ENCODE data around the gene NT5DC3. TPM values are rescaled to one million over a fixed set of nuclear protein-coding genes. Genes with fewer than 3 reads are reported as not detected.

NT5DC3 gene
- total and polyA plus RNA-seq, 9 of the 15 experiments (the other 6 are each of a cell fraction or from before 2014, with no cell fraction given) = 6.3 to 33.5 (median 24.5) TPM

- TF ChIP-seq ARID4B (CRISPR knock-in tag; IDR thresholded peaks at IDR 0.05) (no peak), ATF4 (CRISPR knock-in tag; IDR thresholded peaks at IDR 0.05) (no peak), MYC (IDR thresholded peaks at IDR 0.05; ENCODE audit: low read depth, low read length) (no peak), MYC (CRISPR knock-in tag; IDR thresholded peaks at IDR 0.05; ENCODE audit: borderline replicate concordance, low read depth) (no peak), AFF1 (IDR thresholded peaks at IDR 0.05; ENCODE audit: low read depth in 1 of 2, partially characterized antibody in 2 of 2) (no peak), POLR2AphosphoS5 (IDR thresholded peaks at IDR 0.05; ENCODE audit: control insufficient read depth, insufficient read depth, low read depth, low read length) (peak; percentile 44; the same call in 1 of the 2 replicates), ZBTB1 (CRISPR knock-in tag; IDR thresholded peaks at IDR 0.05; ENCODE audit: borderline replicate concordance, low read depth) (peak; percentile 76), MEF2D (tag; conservative IDR thresholded peaks at IDR 0.05; ENCODE audit: low read depth) (no peak)
Observed at GRCh38 chr12:103841690-103842584, 903 bp upstream of the NT5DC3 start (continued).
